HepG2 (cell line): ENCODE measurements around the gene PAFAH1B1. TPM values are rescaled to one million over a fixed set of nuclear protein-coding genes. Genes with fewer than 3 reads are reported as not detected.
A peak's percentile ranks its signal among the peaks of the same experiment; 100 is the strongest.
"Not testable (repeated sequence)": the region's sequence is repeated elsewhere in the genome, so short reads cannot be mapped to it uniquely, and the experiment has no call there.

ENCODE experiments used
- ATAC-seq: fragments of 200-7000 bp; cut with Tn5 transposase; 3 replicates; pipeline ENCODE4 v1.9.1; 2020; ENCODE audit warnings: mild to moderate bottlenecking, moderate library complexity
- BruUV-seq: library from RNA; stranded (reverse); fragments of 400-500 nt; replicated peaks from 2 replicates; lab custom pipeline; 2021; lab: Mats Ljungman, UMichigan
- CTCF ChIA-PET: fragments of 300-600 bp; formaldehyde crosslinking; extraction: SDS; loops from one replicate; lab custom pipeline; 2021; ENCODE audit warnings: low total read pairs, inconsistent platforms, low intra/inter-chr PET ratio; lab: Yijun Ruan, JAX
- POLR2A ChIA-PET: fragments of 350-600 bp; sonication (Branson Sonifier 250); formaldehyde crosslinking; loops from one replicate; lab custom pipeline; 2020; ENCODE audit warnings: antibody characterized with exemption, inconsistent platforms; lab: Yijun Ruan, JAX
- DNase-seq: peaks from one replicate; pipeline ENCODE4 v3.0.0-alpha.2; 2015; ENCODE audit warnings: low spot score
- FAIRE-seq: peaks from 3 replicates; lab custom pipeline; 2011; peaks lifted over from hg19 to GRCh38; lab: Jason Lieb, UNC
- H2AFZ ChIP-seq: one replicate; pipeline ENCODE4 v1.6.1; 2011; ENCODE audit warnings: low read length, inconsistent platforms
- H3K27ac ChIP-seq: fragments of 300-600 bp; 3 replicates; pipeline ENCODE4 v1.8.0; 2011; ENCODE audit warnings: mixed run types, mild to moderate bottlenecking, mixed read lengths, low read length, inconsistent platforms; ENCODE audit not compliant: insufficient read depth; ENCODE audit errors: extremely low read length
- H3K27me3 ChIP-seq, 2 experiments: fragments of 200-600 bp in 1 of 2; 2 replicates in 1 of 2; 3 replicates in 1 of 2; pipeline versions ENCODE4 v1.6.0 to v1.8.0; 2011; ENCODE audit warnings: low read length in 2 of 2, mild to moderate bottlenecking in 2 of 2, moderate library complexity in 2 of 2, inconsistent platforms in 1 of 2; ENCODE audit not compliant: insufficient read depth in 2 of 2, control insufficient read depth in 1 of 2
- H3K36me3 ChIP-seq, 2 experiments: fragments of 200-600 bp in 1 of 2; replicated peaks in 1 of 2; 2 replicates in 1 of 2; 3 replicates in 1 of 2; pipeline versions ENCODE4 v1.5.1 to v1.8.0; 2011; ENCODE audit warnings: low read length in 2 of 2, inconsistent platforms in 1 of 2; ENCODE audit not compliant: insufficient read depth in 2 of 2, control insufficient read depth in 1 of 2
- H3K4me1 ChIP-seq: 2 replicates; pipeline ENCODE4 v1.5.1; 2012; ENCODE audit warnings: low read length, inconsistent platforms; ENCODE audit not compliant: insufficient read depth
- H3K4me2 ChIP-seq: 2 replicates; pipeline ENCODE4 v1.6.0; 2011; ENCODE audit warnings: low read depth, low read length, inconsistent platforms
- H3K4me3 ChIP-seq, 3 experiments: fragments of 200-600 bp in 1 of 3; sonication (generic), shearing (Covaris generic) in 1 of 3; replicated peaks in 1 of 3; 2 replicates each; pipeline ENCODE4 v1.5.1; 2011 to 2016; ENCODE audit warnings: low read length in 3 of 3, inconsistent platforms in 2 of 3, low read depth in 2 of 3, mild to moderate bottlenecking in 2 of 3, control low read depth in 1 of 3, mixed read lengths in 1 of 3; ENCODE audit not compliant: insufficient read depth in 1 of 3
- H3K79me2 ChIP-seq: one replicate; pipeline ENCODE4 v1.6.1; 2011; ENCODE audit warnings: low read length, inconsistent platforms; ENCODE audit not compliant: insufficient read depth
- H3K9ac ChIP-seq: 2 replicates; pipeline ENCODE4 v1.6.0; 2011; ENCODE audit warnings: mild to moderate bottlenecking, low read depth, low read length, inconsistent platforms; ENCODE audit not compliant: insufficient read depth
- H3K9me3 ChIP-seq: 2 replicates; pipeline ENCODE4 v1.5.1; 2012; ENCODE audit warnings: mild to moderate bottlenecking, low read length
- H4K20me1 ChIP-seq: 2 replicates; pipeline ENCODE4 v1.6.0; 2011; ENCODE audit warnings: inconsistent platforms, mild to moderate bottlenecking, low read length, moderate library complexity; ENCODE audit not compliant: insufficient read depth
- CEBPB ChIP-seq: IDR thresholded peaks from 2 replicates; pipeline ENCODE4 v1.6.1; 2011; ENCODE audit warnings: low read depth, low read length, improper control_type of control experiment, borderline replicate concordance
- CEBPG ChIP-seq: IDR thresholded peaks from 2 replicates; pipeline ENCODE4 v1.6.1; 2016
- HIVEP1 ChIP-seq: sonication (generic); formaldehyde crosslinking; IDR thresholded peaks from 2 replicates; pipeline ENCODE4 v1.4.0; 2020; ENCODE audit warnings: mild to moderate bottlenecking, missing genetic modification reagents
- HNF4A ChIP-seq: sonication (generic); formaldehyde crosslinking; IDR thresholded peaks from 2 replicates; pipeline ENCODE4 v1.4.0; 2020; ENCODE audit warnings: missing genetic modification reagents
- KAT2B ChIP-seq: fragments of 150-350 bp; IDR thresholded peaks from 2 replicates; pipeline ENCODE4 v1.6.1; 2014; ENCODE audit warnings: low read depth, low read length, borderline replicate concordance
- NAIF1 ChIP-seq: sonication (generic); formaldehyde crosslinking; IDR thresholded peaks from 2 replicates; pipeline ENCODE4 v1.5.0; 2020; ENCODE audit warnings: mild to moderate bottlenecking, missing genetic modification reagents, borderline replicate concordance
- NCOR1 ChIP-seq: fragments of 200-600 bp; sonication (generic); IDR thresholded peaks from 2 replicates; pipeline ENCODE4 v1.7.0; 2017; ENCODE audit warnings: antibody characterized with exemption, low read length, borderline replicate concordance
- NR2F6 ChIP-seq, 2 experiments: IDR thresholded peaks; 2 replicates each; pipeline ENCODE4 v1.6.1; 2016; ENCODE audit warnings: antibody characterized with exemption in 1 of 2, mild to moderate bottlenecking in 1 of 2
- SALL1 ChIP-seq: sonication (generic); formaldehyde crosslinking; IDR thresholded peaks from 2 replicates; pipeline ENCODE4 v1.8.0; 2022; ENCODE audit warnings: mild to moderate bottlenecking, missing genetic modification reagents
- SOX6 ChIP-seq, 2 experiments: fragments of 450-650 bp in 1 of 2; sonication (generic) in 1 of 2; formaldehyde crosslinking in 1 of 2; IDR thresholded peaks; 2 replicates each; pipeline versions ENCODE4 v1.4.0 to v1.6.1; 2017 to 2020; ENCODE audit warnings: antibody characterized with exemption in 1 of 2, mild to moderate bottlenecking in 1 of 2, missing genetic modification reagents in 1 of 2
- ZKSCAN5 ChIP-seq: sonication (generic); formaldehyde crosslinking; IDR thresholded peaks from 2 replicates; pipeline ENCODE4 v1.5.1; 2020; ENCODE audit warnings: mild to moderate bottlenecking, missing genetic modification reagents
- ZNF326 ChIP-seq: sonication (generic); formaldehyde crosslinking; IDR thresholded peaks from 2 replicates; pipeline ENCODE4 v1.4.0; 2020; ENCODE audit warnings: missing genetic modification reagents, borderline replicate concordance
- WGBS: methylation state at CpG from one replicate; pipeline ENCODE4 v1.1.6; 2017; ENCODE audit warnings: low lambda C conversion rate; 5-methylcytosine and 5-hydroxymethylcytosine counted together
- in situ Hi-C: cut with HindIII; loops from 2 replicates; pipeline ENCODE4 v1.10.0; 2017; ENCODE audit warnings: low pct_unique_long_range_greater_than_20kb; ENCODE audit not compliant: extremely low pct_ligation_motif_present
- intact Hi-C: fragments of 100-400 bp; cut with micrococcal nuclease; formaldehyde crosslinking; loops from one replicate; pipeline ENCODE4 v1.10.0; 2022; ENCODE audit not compliant: unreplicated experiment
- polyA plus RNA-seq, 8 experiments: library from polyadenylated mRNA; depleted of rRNA in 3 of 8; stranded (reverse) in 7 of 8; unstranded in 1 of 8; fragments of >200 nt; fragmentation: Illumina TruSeq in 4 of 8; extraction: Trizol in 4 of 8; gene quantifications; 2 replicates each; pipeline versions ENCODE4 v1.2.1 to v1.2.3, GENCODE V29; 2011 to 2016; ENCODE audit warnings: low read depth in 4 of 8, missing spikeins in 1 of 8, mixed read lengths in 1 of 8; ENCODE audit not compliant: insufficient read depth in 1 of 8
- total RNA-seq, 5 experiments: library from RNA; depleted of rRNA; stranded (reverse); fragments of >200 nt; fragmentation: Illumina TruSeq; extraction: Trizol; gene quantifications; 2 replicates each; pipeline ENCODE4 v1.2.3, GENCODE V29; 2016; ENCODE audit warnings: low read depth in 1 of 5
- TF ChIP-seq, protein P1 (sequence below): IDR thresholded peaks from 2 replicates; pipeline ENCODE4 v1.6.1; 2016; ENCODE audit warnings: mild to moderate bottlenecking
- TF ChIP-seq, protein P2 (sequence below): sonication (generic); formaldehyde crosslinking; IDR thresholded peaks from 2 replicates; pipeline ENCODE4 v1.4.0; 2020; ENCODE audit warnings: low read depth, mild to moderate bottlenecking, missing genetic modification reagents
- TF ChIP-seq, protein P3 (sequence below): sonication (generic); formaldehyde crosslinking; IDR thresholded peaks from 2 replicates; pipeline ENCODE4 v1.8.0; 2023; ENCODE audit warnings: mild to moderate bottlenecking, missing genetic modification reagents

The PAFAH1B1 gene
- total and polyA plus RNA-seq, 2 of the 13 experiments (the other 11 are each of a cell fraction or from before 2014, with no cell fraction given), result 46.0 to 64.9 TPM

DNA sequence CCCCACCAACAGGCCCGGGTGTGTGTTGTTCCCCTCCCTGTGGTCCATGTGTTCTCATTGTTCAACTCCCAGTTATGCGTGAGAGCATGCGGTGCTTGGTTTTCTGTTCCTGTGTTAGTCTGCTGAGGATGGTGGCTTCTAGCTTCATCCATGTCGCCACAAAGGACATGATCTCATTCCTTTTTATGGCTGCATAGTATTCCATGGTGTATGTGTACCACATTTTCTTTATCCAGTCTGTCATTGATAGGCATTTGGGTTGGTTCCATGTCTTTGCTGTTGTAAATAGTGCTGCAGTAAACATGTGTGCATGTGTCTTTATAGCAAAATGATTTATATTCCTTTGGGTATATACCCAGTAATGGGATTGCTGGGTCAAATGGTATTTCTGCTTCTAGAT is 67.0 kb downstream of the PAFAH1B1 start:
- in situ Hi-C loops, result not testable (repeated sequence)
- peaks cover 33% of the 10 kb centered on the region for H3K79me2 ChIP-seq

DNA sequence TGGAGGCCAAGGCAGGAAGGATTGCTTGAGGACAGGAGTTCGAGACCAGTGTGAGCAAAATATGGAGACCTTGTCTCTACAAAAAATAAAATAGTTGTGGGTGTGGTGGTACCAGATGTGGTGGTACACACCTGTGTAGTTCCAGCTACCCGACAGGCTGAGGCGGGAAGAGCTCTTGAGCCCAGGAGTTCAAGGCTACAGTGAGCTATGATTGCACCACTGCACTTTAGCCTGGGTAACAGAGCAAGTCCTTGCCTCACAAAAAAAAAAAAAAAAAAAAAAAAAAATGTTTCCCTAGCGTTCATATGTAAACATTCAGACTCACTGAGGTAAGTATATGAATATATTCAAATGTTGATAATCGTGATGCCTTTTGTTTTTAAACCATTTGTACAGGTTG is 78.6 kb downstream of the PAFAH1B1 start:
- BruUV-seq, result no TSS peak
- ChIA-PET POLR2A (no interaction called here), CTCF (no interaction called here)
- no peaks in the 10 kb centered on the region for H3K9me3 ChIP-seq
- no peak overlapping the region for H3K27ac ChIP-seq
- no peaks in the 10 kb centered on the region; the same call in 1 of the 2 replicates for H4K20me1 ChIP-seq
- WGBS, result 47% methylated on average over 5 of the region's 5 CpGs
- FAIRE-seq (peak; percentile 54), DNase-seq (peak; percentile 70), ATAC-seq (peak; percentile 85)
- no peak overlapping the region for H3K4me2 ChIP-seq
- H3K4me3 ChIP-seq, result no peak overlapping the region
- intact Hi-C loops (loop anchor here (10.0 kb wide), 2 partner anchors 97 to 157 kb away; partner anchors contain the start of gene METTL16), in situ Hi-C loops (no loop called here)
- no peak overlapping the region for H2AFZ ChIP-seq
- peaks cover under 1% of the 10 kb centered on the region for H3K79me2 ChIP-seq
- H3K36me3 ChIP-seq, result peaks cover 9 to 54% of the 10 kb centered on the region in 2 experiments
- peaks cover 15% of the 10 kb centered on the region; the same call in 1 of the 2 replicates for H3K4me1 ChIP-seq
- H3K9ac ChIP-seq, result no peak overlapping the region
- no peaks in the 10 kb centered on the region for H3K27me3 ChIP-seq
- TF ChIP-seq HNF4A (peak; percentile 82), ZNF326 (CRISPR knock-in tag) (no peak), CEBPG (peak; percentile 67), HIVEP1 (CRISPR knock-in tag) (no peak), SALL1 (CRISPR knock-in tag) (peak; percentile 51), SOX6 (IDR thresholded peaks at IDR 0.05) (no peak), SOX6 (CRISPR knock-in tag; IDR thresholded peaks at IDR 0.05) (0 out of 2 replicates have a peak, but pooled peaks have one; percentile 10), KAT2B (no peak), NR2F6 (IDR thresholded peaks at IDR 0.05) (peak; percentile 22; the same call in 1 of the 2 replicates), NR2F6 (CRISPR knock-in tag; IDR thresholded peaks at IDR 0.05) (no peak), NCOR1 (0 out of 2 replicates have a peak, but pooled peaks have one; percentile 65), ZKSCAN5 (CRISPR knock-in tag) (no peak), NAIF1 (CRISPR knock-in tag) (no peak), CEBPB (peak; percentile 76)
- TF ChIP-seq, protein P1, sequence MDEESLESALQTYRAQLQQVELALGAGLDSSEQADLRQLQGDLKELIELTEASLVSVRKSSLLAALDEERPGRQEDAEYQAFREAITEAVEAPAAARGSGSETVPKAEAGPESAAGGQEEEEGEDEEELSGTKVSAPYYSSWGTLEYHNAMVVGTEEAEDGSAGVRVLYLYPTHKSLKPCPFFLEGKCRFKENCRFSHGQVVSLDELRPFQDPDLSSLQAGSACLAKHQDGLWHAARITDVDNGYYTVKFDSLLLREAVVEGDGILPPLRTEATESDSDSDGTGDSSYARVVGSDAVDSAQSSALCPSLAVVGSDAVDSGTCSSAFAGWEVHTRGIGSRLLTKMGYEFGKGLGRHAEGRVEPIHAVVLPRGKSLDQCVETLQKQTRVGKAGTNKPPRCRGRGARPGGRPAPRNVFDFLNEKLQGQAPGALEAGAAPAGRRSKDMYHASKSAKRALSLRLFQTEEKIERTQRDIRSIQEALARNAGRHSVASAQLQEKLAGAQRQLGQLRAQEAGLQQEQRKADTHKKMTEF, result 0 out of 2 replicates have a peak, but pooled peaks have one; percentile 4
- TF ChIP-seq, protein P2, sequence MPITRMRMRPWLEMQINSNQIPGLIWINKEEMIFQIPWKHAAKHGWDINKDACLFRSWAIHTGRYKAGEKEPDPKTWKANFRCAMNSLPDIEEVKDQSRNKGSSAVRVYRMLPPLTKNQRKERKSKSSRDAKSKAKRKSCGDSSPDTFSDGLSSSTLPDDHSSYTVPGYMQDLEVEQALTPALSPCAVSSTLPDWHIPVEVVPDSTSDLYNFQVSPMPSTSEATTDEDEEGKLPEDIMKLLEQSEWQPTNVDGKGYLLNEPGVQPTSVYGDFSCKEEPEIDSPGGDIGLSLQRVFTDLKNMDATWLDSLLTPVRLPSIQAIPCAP (CRISPR knock-in tag), result no peak
- TF ChIP-seq, protein P3, sequence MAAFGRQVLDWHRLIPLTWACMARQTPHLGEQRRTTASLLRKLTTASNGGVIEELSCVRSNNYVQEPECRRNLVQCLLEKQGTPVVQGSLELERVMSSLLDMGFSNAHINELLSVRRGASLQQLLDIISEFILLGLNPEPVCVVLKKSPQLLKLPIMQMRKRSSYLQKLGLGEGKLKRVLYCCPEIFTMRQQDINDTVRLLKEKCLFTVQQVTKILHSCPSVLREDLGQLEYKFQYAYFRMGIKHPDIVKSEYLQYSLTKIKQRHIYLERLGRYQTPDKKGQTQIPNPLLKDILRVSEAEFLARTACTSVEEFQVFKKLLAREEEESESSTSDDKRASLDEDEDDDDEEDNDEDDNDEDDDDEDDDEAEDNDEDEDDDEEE (CRISPR knock-in tag), result no peak

More for the DNA sequence above, 67.0 kb downstream of the PAFAH1B1 start:
- DNase-seq, H3K4me3 ChIP-seq, CTCF ChIA-PET, BruUV-seq, H2AFZ ChIP-seq, ATAC-seq, H3K4me1 ChIP-seq, H3K27ac ChIP-seq, H3K9ac ChIP-seq, H3K4me2 ChIP-seq, POLR2A ChIA-PET, FAIRE-seq, H3K9me3 ChIP-seq, intact Hi-C loops, H3K27me3 ChIP-seq: not testable (repeated sequence)
- Histone ChIP-seq H4K20me1 (peaks cover 10% of the 10 kb centered on the region; the same call in 1 of the 2 replicates), H3K36me3 (peaks cover 1 to 11% of the 10 kb centered on the region in 2 experiments; a peak in 2 of 5 replicates)
- WGBS, result 97% methylated on average over 4 of the region's 4 CpGs
